Measurements from ENCODE around the gene PSMC4.
A peak's percentile ranks its signal among the peaks of the same experiment; 100 is the strongest.

Gene PSMC4

GRCh38 chr19:39993605-39994004 lies 22.6 kb downstream of the PSMC4 start:
- DNase-seq (ENCODE audit: low read depth): no peak

- DNase-seq (ENCODE audit: low read depth): no peak
Measured at GRCh38 chr19:39994361-39994760, 23.4 kb downstream of the PSMC4 start.

- DNase-seq (ENCODE audit: low read depth): no peak
Measured at GRCh38 chr19:39995794-39996193, 24.8 kb downstream of the PSMC4 start.

- DNase-seq (ENCODE audit: low read depth): no peak
Measured at GRCh38 chr19:39996218-39996810, 25.3 kb downstream of the PSMC4 start.

GRCh38 chr19:39996811-39997637 lies 26.1 kb downstream of the PSMC4 start, which contains the start of gene ZNF546:
ZNF546 (plus strand) TSS chr19:39997060; CDS start chr19:39998327, 1,267 bp downstream.
- DNase-seq (ENCODE audit: low read depth): peak; percentile 82

GRCh38 chr19:39997638-39998216 lies 26.8 kb downstream of the PSMC4 start:
- no peak for DNase-seq (ENCODE audit: low read depth)

GRCh38 chr19:39998501-39998900 lies 27.5 kb downstream of the PSMC4 start:
- no peak for DNase-seq (ENCODE audit: low read depth)

GRCh38 chr19:40005691-40006272 lies 34.8 kb downstream of the PSMC4 start:
- no peak for DNase-seq (ENCODE audit: low read depth)

- DNase-seq (ENCODE audit: low read depth): no peak
Measured at GRCh38 chr19:40006273-40006691, 35.3 kb downstream of the PSMC4 start.

GRCh38 chr19:40009674-40010073 lies 38.7 kb downstream of the PSMC4 start:
- no peak for DNase-seq (ENCODE audit: low read depth)

GRCh38 chr19:40013991-40014390 lies 43.0 kb downstream of the PSMC4 start:
- no peak for DNase-seq (ENCODE audit: low read depth)

- DNase-seq (ENCODE audit: low read depth): no peak
Measured at GRCh38 chr19:40023969-40024368, 53.0 kb downstream of the PSMC4 start.

GRCh38 chr19:40025938-40026596 lies 55.1 kb downstream of the PSMC4 start:
- no peak for DNase-seq (ENCODE audit: low read depth)

GRCh38 chr19:40026597-40026970 lies 55.6 kb downstream of the PSMC4 start:
- no peak for DNase-seq (ENCODE audit: low read depth)
